ENCODE results near the gene REXO5. TPM values are rescaled to one million over a fixed set of nuclear protein-coding genes. Genes with fewer than 3 reads are reported as not detected.

Gene REXO5
- total RNA-seq, 1 experiment from 2014 or later: 6.7 TPM

DNA sequence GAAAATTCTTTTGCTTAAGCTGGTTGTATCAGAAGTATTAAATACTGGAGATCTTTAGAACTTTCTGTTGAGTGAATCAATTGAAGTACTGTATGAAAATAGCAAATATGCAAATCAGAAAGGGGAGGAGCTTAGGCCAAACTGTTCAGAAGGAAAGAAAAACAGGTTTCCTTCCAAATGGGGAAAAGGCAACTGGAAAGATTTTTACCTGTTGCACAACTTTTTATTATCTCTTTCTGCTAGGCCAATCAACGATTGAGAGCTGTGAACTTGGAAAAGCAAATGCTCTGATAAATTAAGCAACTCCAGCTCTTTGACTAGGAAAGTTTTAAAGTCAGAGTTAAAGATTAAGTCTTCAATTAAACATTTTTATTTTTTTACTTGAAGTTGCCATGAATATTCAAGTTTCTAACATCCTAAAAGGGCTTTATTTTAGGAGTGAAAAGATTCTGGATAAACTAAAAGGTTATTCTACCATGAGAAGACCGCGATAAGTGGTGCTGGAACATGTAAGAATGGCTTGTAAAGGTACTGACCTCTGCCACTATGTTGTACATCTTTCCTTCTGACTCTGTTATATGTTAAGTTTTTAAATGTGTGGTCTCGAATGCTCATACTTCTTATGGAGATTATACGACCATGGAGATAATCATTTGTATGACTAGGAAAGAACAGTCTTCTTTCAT is 77.4 kb downstream of the REXO5 start:
- H3K14ac ChIP-seq (ENCODE audit: insufficient read depth, low read length): no peak overlapping the region
- H3K23ac ChIP-seq (ENCODE audit: insufficient read length, low read depth, low read length): no peak overlapping the region
- H2BK12ac ChIP-seq (ENCODE audit: insufficient read length, low read depth, low read length): no peak overlapping the region
- no peak overlapping the region for H2AFZ ChIP-seq (ENCODE audit: low read length)
- no peak overlapping the region for H3K9ac ChIP-seq (ENCODE audit: extremely low read depth, insufficient read length, low read length)
- no peaks in the 10 kb centered on the region for H3K23me2 ChIP-seq (ENCODE audit: insufficient read length, low read depth, low read length, poor library complexity, severe bottlenecking)
- Mint-ChIP-seq H3K4me1 (peaks cover 16 to 24% of the 10 kb centered on the region in 2 experiments), H3K36me3 (ENCODE audit: insufficient read depth in 1 of 3, low read depth in 3 of 3) (peaks cover 0 to 5% (median 2%) of the 10 kb centered on the region in 3 experiments; a peak in 1 of 7 replicates), H3K27ac (no peak overlapping the region; a peak in 1 of 7 replicates), H3K27me3 (ENCODE audit: low read depth) (no peaks in the 10 kb centered on the region), H3K9me3 (no peaks in the 10 kb centered on the region), H3K4me3 (no peak overlapping the region)
- H3K79me2 ChIP-seq (ENCODE audit: insufficient read depth, low read length): peaks cover 2% of the 10 kb centered on the region; the same call in 1 of the 2 replicates
- H4K8ac ChIP-seq (replicated peaks; ENCODE audit: insufficient read length, low read depth, low read length): no peak overlapping the region
- DNase-seq: no peak
- no peak overlapping the region for H2BK20ac ChIP-seq (ENCODE audit: low read depth, low read length, poor library complexity, severe bottlenecking)
- H3K79me1 ChIP-seq (ENCODE audit: insufficient read depth, low read depth, low read length, poor library complexity, severe bottlenecking): peaks cover 6% of the 10 kb centered on the region
- no peak overlapping the region for H3K56ac ChIP-seq (ENCODE audit: insufficient read length, low read depth, low read length)
- no peak overlapping the region for H4K91ac ChIP-seq (ENCODE audit: insufficient read length, low read depth, low read length)
- H4K20me1 ChIP-seq (ENCODE audit: control insufficient read depth, insufficient read depth, insufficient read length): no peaks in the 10 kb centered on the region
- H3K4me1 ChIP-seq (ENCODE audit: insufficient read depth, low read length): no peaks in the 10 kb centered on the region; the same call in 1 of the 2 replicates
- H3K27me3 ChIP-seq (ENCODE audit: insufficient read depth, low read length): no peaks in the 10 kb centered on the region
- no peak overlapping the region for H4K5ac ChIP-seq (ENCODE audit: insufficient read length, low read depth, low read length)
- no peak overlapping the region for H3K4me2 ChIP-seq (ENCODE audit: insufficient read depth, insufficient read length, low read length)
- H3K27ac ChIP-seq (ENCODE audit: insufficient read length, low read depth, low read length): no peak overlapping the region
- H3K4ac ChIP-seq (ENCODE audit: low read depth, low read length): no peak overlapping the region
- no CpG with 5 or more reads among the region's 5 CpGs for WGBS (ENCODE audit: extremely low coverage, insufficient read length, low lambda C conversion rate)
- no peaks in the 10 kb centered on the region for H3K9me3 ChIP-seq (ENCODE audit: control insufficient read depth, low read depth, low read length)
- no peak overlapping the region for H2AK5ac ChIP-seq (ENCODE audit: insufficient read length, low read length)
- H2BK120ac ChIP-seq (ENCODE audit: low read depth, low read length, poor library complexity, severe bottlenecking): no peak overlapping the region
- no peak overlapping the region for H2BK5ac ChIP-seq (ENCODE audit: insufficient read length, low read length)
- no peak overlapping the region for H3T11ph ChIP-seq (ENCODE audit: low read length)
- TF ChIP-seq, protein P1, sequence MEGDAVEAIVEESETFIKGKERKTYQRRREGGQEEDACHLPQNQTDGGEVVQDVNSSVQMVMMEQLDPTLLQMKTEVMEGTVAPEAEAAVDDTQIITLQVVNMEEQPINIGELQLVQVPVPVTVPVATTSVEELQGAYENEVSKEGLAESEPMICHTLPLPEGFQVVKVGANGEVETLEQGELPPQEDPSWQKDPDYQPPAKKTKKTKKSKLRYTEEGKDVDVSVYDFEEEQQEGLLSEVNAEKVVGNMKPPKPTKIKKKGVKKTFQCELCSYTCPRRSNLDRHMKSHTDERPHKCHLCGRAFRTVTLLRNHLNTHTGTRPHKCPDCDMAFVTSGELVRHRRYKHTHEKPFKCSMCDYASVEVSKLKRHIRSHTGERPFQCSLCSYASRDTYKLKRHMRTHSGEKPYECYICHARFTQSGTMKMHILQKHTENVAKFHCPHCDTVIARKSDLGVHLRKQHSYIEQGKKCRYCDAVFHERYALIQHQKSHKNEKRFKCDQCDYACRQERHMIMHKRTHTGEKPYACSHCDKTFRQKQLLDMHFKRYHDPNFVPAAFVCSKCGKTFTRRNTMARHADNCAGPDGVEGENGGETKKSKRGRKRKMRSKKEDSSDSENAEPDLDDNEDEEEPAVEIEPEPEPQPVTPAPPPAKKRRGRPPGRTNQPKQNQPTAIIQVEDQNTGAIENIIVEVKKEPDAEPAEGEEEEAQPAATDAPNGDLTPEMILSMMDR (conservative IDR thresholded peaks at IDR 0.05): no peak
- no peak overlapping the region for H2BK15ac ChIP-seq (ENCODE audit: low read depth, low read length)
- no peak overlapping the region for H3K18ac ChIP-seq (ENCODE audit: insufficient read length, low read depth, low read length)

All from H9 (cell line).